ENCODE measurements around the gene FOXP1.

Gene FOXP1

GRCh38 chr3:71600646-71601288 lies 17.2 kb upstream of the FOXP1 start:
- TF ChIP-seq CTCF (conservative IDR thresholded peaks at IDR 0.05): no peak
- no peak overlapping the region for H3K27ac ChIP-seq

GRCh38 chr3:71599416-71599815 lies 15.9 kb upstream of the FOXP1 start:
- no peak for TF ChIP-seq CTCF (conservative IDR thresholded peaks at IDR 0.05)

GRCh38 chr3:71598292-71598691 lies 14.8 kb upstream of the FOXP1 start:
- TF ChIP-seq CTCF (conservative IDR thresholded peaks at IDR 0.05): no peak
- no peak overlapping the region for H3K27ac ChIP-seq

More at GRCh38 chr3:71599416-71599815, 15.9 kb upstream of the FOXP1 start:
- no peak overlapping the region for H3K27ac ChIP-seq

GRCh38 chr3:71597286-71597685 lies 13.8 kb upstream of the FOXP1 start:
- no peak overlapping the region for H3K27ac ChIP-seq
- TF ChIP-seq CTCF (conservative IDR thresholded peaks at IDR 0.05): no peak

- no peak for TF ChIP-seq CTCF (conservative IDR thresholded peaks at IDR 0.05)
Observed at GRCh38 chr3:71593106-71593505, 9.6 kb upstream of the FOXP1 start.

GRCh38 chr3:71591101-71591500 lies 7.6 kb upstream of the FOXP1 start:
- no peak overlapping the region for H3K27ac ChIP-seq
- TF ChIP-seq CTCF (conservative IDR thresholded peaks at IDR 0.05): no peak

More at GRCh38 chr3:71593106-71593505, 9.6 kb upstream of the FOXP1 start:
- no peak overlapping the region for H3K27ac ChIP-seq

GRCh38 chr3:71589132-71589531 lies 5.6 kb upstream of the FOXP1 start:
- no peak for TF ChIP-seq CTCF (conservative IDR thresholded peaks at IDR 0.05)
- peak overlapping the region; percentile 13; the same call in 1 of the 2 replicates for H3K27ac ChIP-seq

Data from VCaP (cell line).